Occipital lobe (tissue), 2 donors: ENCODE measurements around the gene ADARB2. TPM values are rescaled to one million over a fixed set of nuclear protein-coding genes. Genes with fewer than 3 reads are reported as not detected.
"Not testable (repeated sequence)": the region's sequence is repeated elsewhere in the genome, so short reads cannot be mapped to it uniquely, and the experiment has no call there.

Source experiments
- DNase-seq: peaks from one replicate; lab custom pipeline; 2025; lab: John Stamatoyannopoulos, UW
- total RNA-seq: library from RNA; depleted of rRNA; stranded (reverse); fragments of >200 nt; gene quantifications from one replicate; pipeline ENCODE4 v1.2.3, GENCODE V29; 2014

ADARB2 gene
- total RNA-seq, 1 donor from 2014 or later: 4.8 TPM

DNA sequence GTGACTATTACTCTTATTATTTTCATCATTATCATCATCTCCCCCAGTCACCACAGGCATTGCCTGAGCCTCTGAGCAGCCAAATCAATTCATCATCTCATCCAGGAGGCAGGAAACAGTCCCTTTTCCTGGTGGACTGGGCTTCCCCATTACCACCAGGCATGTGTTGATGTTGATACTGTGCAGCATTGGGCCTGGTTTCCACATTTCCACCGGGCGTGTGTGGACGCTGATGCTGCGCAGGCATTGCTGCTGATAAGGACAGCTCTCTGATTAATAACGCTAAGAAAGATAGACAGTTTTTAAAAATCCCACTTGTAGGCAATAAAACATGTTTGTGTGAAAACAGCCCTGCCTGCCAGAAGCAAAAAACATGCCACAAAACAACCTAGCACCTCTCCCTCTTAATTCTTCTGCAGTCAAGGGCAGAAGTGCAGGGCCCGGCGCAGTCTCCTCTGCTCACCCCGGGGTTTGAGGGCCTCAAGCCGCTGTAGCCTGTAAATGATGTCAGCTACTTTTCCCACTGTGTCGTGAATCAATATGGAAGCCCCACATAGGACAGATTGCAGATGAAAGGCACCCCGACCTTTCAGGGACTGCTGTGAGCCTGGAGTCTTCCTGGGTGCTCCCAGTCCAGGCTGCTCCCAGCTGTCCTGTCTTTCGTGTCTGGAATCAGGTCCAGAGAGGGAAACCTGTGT is 465.1 kb downstream of the ADARB2 start:
- DNase-seq: no peak

DNA sequence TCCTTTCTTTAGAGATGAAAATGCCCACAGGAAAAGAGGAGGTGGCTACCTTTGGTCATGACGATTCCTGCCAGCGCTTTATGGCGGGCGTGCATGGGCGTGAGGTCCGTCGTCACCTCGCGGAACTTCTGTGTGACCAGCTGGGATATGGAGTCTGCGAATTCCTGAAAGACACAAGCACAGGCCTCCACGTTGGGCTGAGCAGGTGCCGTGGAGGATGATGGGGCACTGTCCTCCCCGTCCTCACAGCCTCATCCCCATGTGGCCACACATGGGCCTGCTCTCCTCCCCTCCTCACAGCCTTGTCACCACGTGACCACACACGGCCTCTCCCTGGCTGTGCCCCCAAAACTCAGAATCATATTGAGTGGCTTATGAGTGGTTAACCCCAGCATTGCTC is 466.4 kb downstream of the ADARB2 start:
- DNase-seq: no peak

DNA sequence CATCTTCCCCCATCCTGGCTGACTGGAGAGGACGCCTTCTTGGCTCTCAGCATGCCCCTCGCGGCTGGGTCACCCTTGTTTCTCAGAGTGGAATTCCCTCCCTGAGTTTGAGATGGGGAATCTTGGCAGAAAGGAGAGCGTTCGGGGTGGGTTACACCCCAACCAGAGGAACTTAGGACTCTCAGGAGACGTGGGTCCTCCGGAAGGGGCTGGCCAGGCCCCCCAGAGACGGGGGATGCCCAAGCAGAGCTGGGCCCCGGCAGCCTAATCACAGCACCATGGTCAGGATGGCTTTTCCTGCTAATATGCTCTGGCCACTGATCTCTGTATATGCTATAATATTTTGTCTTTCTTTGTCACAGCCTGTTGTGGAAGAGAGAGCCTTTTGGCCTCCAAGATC is 466.8 kb downstream of the ADARB2 start:
- DNase-seq: no peak

DNA sequence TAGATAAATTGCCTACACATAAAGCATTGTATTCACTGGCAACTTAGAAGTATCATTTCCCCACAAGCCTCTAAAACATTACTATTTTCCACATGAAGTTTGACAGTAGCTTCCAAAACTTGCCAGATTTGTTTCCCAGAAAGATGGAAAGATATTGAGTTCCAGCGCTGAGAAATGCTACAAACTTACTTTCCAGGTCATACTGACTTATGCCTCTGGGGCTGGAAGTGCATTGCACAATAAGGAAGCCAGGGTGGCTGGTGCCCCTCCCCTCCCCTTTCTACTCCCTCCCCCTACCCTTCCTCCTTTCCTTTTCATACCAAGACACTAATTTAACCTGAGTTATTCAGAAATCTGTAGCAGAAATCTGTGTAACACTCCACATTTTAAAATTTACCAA is 468.5 kb downstream of the ADARB2 start:
- no peak for DNase-seq

DNA sequence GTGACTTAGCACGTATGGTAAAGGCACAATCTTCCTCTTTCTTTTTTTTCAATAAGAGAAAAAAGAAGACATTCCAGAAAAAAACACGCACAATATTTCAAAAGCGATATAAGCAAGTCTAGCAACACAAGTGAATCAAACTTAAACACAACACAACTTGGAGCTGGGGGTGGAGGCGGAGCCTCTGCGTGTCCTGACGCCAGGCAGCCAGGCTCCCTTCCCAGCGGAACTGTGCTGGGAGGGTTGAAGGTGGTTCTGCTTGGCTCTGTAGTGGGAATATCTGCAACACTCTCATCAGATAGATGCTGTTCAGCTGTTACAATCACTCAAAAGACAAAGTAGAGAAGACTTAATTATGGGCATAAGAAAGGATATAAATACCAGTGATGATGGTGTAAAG is 469.8 kb downstream of the ADARB2 start:
- no peak for DNase-seq

DNA sequence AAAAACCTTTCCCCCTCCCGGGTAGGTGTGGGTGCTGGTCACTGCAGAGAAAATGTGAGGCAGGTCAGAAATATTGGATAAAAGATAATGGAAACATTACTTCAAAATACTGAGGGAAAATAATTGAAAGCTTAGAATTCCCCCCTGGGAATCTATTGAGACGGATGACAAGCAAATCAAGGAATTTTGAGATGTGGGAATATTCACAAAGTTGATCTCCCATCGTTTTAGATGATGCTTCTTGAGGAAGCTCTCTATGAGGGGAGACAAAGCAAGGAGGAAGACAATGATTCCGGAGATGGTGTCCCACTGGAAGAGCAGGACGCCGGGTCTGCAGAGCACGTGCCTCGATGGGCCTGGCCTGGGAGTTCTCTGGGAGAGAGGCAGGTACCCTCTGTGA is 470.2 kb downstream of the ADARB2 start:
- DNase-seq: no peak

DNA sequence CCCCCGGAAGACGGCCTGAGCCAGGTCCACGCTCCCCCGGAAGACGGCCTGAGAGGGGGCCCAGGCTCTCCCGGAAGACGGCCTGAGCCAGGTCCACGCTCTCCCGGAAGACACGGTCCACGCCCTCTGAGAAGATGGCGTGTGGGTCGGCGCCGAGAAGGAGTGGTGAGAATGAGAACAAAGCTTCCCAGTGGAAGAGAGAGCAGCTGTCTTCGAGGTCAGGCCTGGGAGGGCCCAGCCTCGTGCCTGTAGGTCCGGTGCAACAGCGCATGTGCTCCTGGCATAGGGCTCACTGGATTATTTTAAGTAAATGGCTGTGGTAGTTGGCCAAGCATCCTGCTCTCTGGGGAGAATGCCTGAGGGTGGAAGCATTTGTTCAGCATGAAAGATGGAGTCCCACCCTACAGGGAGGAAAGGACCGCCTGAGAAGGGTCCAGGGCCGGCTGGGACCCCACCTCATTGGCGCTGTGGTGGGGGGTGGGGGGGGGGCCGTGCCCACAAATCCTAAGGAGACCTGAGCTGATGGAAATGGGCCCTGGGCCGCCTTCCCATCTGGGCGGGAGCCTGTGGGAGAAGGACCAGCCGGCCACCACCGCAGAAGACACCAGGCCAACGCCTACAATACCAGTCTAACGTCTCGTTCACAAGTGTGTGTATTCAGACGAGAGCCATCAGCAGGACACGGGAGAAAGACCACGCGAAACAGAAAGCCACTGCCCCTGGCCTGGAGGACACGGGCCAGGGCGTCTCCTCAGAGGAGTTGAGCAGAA is 471.1 kb downstream of the ADARB2 start:
- no peak for DNase-seq

DNA sequence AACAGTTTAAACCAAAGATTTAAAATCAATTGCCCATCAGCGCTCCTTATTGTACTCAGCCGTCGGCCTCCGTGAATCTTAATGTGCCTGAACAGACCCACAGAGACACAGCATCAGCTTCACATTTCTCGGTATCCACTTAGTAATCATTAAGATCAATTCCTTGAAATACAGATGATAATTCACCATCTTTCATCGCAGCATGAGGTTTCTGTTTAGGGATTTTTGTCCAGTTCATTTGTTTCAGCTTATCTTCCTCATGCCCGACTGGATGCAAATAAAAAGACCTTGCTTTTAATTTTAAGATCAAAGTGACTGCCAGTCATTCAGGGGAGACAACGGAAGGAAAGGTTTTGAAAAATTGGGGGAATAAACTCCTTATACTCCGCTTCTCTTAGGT is 473.3 kb downstream of the ADARB2 start:
- no peak for DNase-seq

DNA sequence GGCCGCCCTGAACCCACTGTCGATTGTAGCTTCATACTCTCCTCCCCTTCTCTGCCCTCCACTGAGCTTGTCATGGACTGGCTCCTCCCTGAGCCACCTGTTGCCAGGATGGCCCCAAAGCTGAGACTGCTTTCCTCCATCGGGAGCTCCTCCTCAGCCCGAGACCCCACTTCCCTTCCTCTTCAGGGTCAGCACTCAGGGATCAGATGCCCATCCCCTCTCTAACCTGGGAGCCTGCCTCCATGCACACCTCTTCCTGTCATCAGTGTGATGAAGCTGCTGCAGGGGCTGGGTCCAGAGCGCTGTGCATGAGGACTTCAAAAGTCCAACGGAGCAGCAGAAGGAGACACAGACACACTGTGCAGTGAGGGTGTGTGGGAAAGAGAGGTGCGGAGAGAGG is 480.1 kb downstream of the ADARB2 start:
- DNase-seq: no peak

DNA sequence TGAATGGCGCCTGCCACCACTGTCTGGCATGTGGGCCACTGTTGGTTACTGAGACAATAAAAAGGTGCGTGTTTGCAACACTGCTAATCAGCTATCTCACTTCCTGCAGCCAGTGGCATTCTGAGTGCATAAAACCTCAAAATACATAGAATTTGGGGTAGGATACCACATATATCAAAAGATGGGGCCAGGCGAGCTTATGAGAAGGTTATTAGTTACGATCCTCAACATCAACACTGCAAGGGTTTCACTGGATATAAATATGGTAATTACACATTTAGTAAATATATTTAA is 480.9 kb downstream of the ADARB2 start:
- no peak for DNase-seq

DNA sequence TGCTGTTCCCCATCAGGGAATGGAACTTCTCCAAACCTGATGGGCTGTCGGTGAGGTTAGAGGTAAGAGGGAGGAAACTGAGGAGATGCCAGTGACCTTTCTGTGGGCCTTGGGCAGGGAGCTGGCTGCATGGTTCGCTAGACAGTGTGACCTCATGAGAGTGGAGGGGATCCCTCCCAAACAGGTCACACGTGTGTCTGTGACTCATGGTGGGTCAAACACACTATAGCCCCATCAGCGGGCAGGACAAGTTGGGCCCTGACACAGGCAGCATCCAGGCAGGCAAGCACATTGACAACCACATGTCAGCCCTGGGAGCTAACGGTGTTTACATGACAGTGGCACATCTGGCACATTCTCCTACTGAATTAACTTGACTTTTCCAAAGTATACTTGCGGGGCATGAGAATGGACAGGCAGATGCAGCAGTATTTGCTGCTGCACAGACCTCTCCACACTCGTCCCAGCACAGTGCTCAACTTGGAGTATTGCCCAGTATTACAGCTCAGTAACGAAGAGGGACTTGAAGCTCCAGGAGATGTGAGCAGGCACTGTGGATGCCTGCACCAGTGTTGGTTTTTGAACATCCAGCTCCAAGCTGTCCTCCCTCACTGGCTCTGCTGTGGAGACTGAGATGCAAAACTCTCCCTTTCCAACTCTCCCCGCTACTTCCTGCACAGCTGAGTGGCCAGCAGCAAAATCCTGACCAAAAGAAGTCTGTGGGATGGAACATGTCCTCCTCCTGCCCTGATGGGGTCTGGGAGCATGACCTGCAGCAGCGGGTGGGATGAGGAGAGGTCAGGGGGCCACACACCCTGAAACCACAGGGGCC is 481.5 kb downstream of the ADARB2 start:
- no peak for DNase-seq

DNA sequence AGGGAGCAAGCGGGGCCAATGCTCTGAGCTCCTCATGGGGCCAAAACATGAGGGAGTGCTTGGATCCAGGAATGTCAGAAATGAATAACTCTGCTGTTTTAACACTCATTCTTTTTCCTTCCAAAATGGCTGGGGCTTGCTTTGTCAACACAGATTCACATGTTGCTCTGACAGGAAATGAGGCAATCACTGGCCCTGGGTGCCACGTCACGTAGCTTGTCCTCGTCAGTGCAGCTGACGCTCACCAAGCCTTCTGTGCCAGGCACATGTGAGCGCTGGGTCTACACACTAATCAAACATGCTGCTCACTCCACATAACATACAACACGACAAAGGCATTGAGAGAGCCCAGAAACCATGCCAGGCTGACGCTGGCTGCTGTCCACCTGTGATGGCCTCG is 482.2 kb downstream of the ADARB2 start:
- no peak for DNase-seq

DNA sequence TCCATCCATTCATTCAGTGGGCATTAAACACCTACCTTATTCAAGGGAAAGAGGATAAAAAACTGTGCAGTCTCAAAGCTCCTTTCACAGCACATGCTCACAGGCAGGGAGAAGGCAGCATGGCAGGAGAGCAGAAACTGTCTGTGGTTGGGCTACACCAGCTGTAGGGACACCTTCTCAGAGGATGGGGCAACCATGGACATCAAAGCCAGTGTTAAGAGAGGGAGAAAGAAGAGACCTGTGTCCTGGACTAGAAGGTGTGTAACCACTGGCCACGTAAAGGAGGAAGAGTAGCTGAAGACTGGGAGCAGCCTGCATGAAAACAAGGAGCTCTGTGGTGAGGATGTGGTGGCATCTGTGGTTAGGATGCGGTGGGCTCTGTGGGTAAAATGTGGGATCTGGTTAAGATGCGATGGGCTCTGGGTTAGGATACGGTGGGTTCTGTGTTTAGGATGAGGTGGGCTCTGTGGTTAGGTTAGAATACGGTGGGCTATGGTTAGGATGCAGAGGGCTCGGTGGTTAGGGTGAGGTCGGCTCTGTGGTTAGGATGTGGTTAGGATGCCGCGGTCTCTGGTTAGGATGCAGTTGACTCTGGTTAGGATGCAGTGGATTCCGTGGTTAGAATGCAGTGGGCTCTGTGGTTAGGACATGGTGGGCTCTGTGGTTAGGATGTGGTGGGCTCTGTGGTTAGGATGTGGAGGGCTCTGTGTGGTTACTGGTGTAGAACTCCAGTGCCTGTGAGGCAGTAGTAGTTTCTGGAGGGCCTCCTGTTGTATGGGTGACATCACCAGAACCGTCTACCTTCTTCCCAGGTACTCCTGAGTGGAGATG is 483.6 kb downstream of the ADARB2 start:
- DNase-seq: no peak

DNA sequence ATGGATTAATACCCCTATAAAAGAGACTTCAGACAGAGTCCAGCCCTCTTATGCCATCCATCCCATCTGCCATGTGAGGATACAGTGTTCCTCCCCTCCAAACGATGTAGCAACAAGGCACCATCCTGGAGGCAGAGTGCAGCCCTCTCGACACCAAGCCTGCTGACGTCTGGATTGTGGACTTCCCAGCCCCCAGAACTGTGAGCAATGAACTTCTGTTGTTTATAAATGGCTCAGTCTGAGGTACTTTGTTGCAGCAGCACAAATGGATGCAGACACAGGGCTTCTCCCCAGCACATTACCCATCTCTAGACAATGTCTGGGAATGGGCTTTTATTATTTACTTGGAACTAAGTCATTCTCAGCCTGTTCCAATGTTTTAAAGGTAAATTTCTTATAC is 485.6 kb downstream of the ADARB2 start:
- DNase-seq: no peak

DNA sequence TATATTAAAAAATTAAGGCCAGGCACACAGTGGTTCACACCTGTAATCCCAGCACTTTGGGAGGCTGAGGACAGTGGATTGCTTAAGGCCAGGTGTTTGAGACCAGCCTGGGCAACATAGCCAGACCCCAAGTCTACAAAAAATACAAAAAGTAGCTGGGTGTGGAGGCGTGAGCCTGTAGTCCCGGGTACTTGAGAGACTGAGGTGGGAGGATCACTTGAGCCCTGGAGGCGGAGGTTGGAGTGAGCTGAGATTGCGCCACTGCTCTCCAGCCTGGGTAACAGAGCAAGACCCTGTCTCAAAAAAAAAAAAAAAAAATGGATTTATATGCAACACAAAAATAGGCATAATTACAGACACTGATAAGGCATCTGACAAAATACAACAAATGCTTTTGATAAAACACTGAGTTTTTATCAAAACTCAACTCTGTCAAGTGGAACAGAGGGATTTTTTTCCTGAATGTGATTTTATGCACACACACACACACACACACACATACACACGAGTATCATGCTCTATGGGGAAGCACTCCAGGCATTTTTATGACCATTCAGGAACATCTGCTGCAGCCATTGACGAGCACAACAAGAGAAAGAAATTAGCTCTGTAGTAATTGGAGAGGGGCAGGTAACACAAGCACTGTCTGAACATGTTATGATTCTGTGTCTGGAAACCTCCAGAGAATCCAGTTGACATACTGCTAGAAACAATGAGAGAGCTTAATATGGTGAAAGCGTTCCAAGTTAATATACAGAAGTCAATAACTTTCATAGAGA is 488.0 kb downstream of the ADARB2 start:
- DNase-seq: no peak

DNA sequence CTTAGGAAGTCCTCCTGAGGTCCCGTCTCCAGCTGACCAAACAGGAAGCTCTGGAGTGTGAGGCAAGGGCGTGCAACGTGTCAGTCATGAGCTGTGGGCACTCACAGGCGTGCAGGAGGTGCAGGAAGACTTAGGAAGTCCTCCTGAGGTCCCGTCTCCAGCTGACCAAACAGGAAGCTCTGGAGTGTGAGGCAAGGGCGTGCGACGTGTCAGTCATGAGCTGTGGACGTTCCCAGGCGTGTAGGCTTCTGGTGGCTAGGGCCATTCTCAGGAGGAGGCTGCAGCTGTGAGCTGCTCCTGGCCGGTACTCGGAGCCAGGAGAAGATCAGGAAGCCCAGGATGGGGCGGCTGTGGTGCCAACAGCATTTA is 489.1 kb downstream of the ADARB2 start:
- not testable (repeated sequence) for DNase-seq

DNA sequence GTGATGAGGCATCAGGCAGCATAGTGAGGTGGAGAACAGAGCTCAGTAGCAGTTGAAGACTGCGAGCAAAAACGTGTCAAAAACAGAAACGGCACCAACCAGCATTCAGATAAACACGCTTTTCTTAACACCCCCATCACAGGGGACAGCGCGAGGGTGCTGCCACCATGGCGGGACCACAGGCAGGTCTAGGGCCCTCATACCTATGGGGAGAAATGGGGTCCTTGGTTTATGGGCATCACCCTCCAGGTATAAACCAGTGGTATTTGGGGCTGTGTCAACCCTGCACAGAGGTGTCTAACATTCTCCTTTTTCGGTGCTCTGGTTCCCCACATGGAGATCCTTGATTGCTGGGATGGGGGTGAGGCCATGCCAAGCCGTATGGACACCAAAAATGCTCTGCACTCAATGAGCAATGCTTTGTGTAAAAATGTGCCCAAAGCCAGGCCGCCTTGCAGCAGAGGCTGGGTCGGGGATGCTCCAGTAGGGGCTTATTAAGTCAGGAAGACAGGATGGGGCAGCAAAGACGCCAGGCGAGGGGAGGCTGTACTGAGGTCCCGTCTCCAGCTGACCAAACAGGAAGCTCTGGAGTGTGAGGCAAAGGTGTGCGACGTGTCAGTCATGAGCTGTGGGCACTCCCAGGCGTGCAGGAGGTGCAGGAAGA is 489.6 kb downstream of the ADARB2 start:
- no peak for DNase-seq

DNA sequence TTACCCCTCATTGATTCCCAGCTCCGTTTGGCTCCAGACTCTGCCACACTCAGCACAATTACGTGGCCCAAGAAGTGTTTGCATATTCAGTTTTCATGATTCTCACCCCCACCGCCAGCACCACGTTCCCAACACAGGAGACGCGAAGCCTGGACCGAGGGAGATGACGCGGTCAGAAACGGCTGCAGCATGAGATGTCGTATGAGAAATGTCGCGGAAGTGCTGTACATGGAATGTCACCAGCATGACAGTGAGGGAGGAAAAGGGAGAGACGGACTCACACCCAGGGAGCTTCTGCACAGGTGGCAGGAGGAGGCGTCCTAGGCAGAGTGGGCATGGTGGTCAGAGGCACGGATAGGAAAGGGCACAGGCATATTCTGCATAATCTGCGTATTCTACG is 492.8 kb downstream of the ADARB2 start:
- DNase-seq: no peak

DNA sequence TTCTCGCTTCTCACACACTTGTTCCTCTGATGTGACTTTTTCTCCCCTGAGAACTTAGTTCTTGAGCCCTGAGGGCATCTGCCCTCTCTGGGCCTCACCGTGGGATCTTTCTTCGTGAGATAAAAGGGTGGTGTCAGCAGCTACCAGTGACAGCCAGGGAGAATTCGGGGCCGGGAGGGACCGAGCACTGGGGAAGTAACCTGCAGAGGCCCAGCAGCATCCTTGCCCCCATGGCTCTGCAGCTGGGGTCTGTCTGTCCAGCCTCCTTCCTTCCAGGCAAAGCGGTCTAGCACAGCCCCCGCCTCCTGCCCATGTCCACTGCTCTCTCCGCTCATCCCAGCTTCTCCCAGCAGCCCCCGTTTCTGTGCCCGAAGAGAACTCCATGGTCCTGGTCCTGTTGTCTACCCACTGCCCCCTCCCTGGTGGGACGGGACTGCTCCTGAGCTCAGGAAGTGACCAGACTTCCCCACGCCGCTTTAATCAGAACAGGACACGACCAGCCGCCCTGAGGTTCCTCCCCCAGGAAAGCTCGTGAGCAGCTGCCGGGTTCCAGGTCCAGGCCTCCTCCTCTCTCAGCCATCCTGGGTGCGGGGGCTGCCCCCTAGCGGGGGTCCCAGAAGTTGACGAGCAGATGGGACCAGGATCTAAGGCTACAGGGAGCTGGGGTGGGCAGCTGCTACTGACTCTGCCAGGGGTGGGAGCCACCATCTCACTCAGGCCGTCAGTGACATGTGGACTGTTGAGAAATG is 493.7 kb downstream of the ADARB2 start:
- DNase-seq: no peak

DNA sequence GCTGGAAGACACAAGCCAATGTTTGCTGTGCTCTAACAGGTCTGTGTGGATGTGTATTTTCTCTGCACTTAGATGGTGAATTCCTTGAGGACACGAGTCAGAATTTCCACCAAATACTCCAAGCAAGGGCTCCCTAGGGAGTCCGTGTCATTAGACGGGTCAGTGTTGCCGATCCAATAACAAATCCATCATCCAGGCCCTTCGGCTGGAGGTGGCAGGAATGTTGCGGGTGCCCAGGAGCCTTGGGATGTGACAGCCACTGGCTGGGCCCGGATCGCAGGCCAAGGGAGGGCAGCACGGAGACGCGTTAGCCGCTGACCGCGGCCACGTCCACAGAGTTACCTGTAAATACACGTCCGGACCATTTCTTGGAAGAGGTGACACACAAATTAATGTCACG is 494.4 kb downstream of the ADARB2 start:
- DNase-seq: no peak
